Subcutaneous abdominal adipose tissue (tissue), 5 donors: ENCODE results near the gene TMEM30B.
A peak's percentile ranks its signal among the peaks of the same experiment; 100 is the strongest.

ENCODE experiments used
- H3K27ac ChIP-seq: one replicate; pipeline ENCODE4 v1.7.0; 2013; ENCODE audit warnings: low read depth, mild to moderate bottlenecking, inconsistent platforms, low read length, moderate library complexity
- H3K27me3 ChIP-seq, 5 donors: one replicate each; pipeline ENCODE4 v1.7.0; 2013; ENCODE audit warnings: low read length in 5 of 5, inconsistent platforms in 1 of 5; ENCODE audit not compliant: control insufficient read depth in 5 of 5, insufficient read depth in 4 of 5
- H3K36me3 ChIP-seq, 5 donors: one replicate each; pipeline ENCODE4 v1.7.0; 2013; ENCODE audit warnings: low read length in 5 of 5; ENCODE audit not compliant: control insufficient read depth in 5 of 5, insufficient read depth in 5 of 5
- H3K4me1 ChIP-seq, 5 donors: one replicate each; pipeline ENCODE4 v1.7.0; 2013; ENCODE audit warnings: low read length in 5 of 5, mild to moderate bottlenecking in 3 of 5, moderate library complexity in 1 of 5; ENCODE audit not compliant: control insufficient read depth in 5 of 5, insufficient read depth in 5 of 5
- H3K4me3 ChIP-seq, 5 donors: one replicate each; pipeline ENCODE4 v1.7.0; 2013; ENCODE audit warnings: low read length in 5 of 5, low read depth in 1 of 5
- H3K9ac ChIP-seq, 5 donors: one replicate each; pipeline ENCODE4 v1.7.0; 2013; ENCODE audit warnings: low read length in 5 of 5, mild to moderate bottlenecking in 4 of 5, moderate library complexity in 3 of 5
- H3K9me3 ChIP-seq, 5 donors: one replicate each; pipeline ENCODE4 v1.7.0; 2013; ENCODE audit warnings: low read length in 5 of 5; ENCODE audit not compliant: control insufficient read depth in 5 of 5
- donor health status: healthy.
- donor health status: healthy.
- donor health status: healthy.
- donor health status: healthy.
- donor health status: healthy.

The TMEM30B gene

DNA sequence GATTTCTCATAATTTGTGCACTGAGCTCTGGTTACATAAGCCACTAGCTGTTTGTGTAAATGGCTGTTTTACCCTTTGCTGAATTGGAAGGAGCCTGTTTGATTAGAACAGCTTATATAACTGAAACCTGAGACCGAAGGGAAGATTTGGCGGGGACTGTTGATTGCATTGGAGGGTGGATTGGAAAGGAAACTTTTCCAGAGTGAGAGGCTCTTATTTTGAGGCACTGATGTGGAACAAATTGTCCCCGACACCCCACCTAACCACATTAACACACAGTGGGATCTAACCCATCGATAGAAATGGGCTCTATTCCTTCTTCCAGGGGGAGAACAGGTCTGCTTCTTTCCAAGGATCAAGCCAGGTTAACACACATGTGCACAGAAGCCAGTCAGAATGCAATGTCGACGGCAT, 51.7 kb downstream of the TMEM30B start:
- Histone ChIP-seq H3K9me3 (no peaks in the 10 kb centered on the region), H3K4me3 (peak overlapping the region in 1 of 5 donors; percentile 9), H3K36me3 (no peaks in the 10 kb centered on the region), H3K9ac (no peak overlapping the region), H3K27me3 (no peaks in the 10 kb centered on the region), H3K27ac (peak overlapping the region; percentile 73), H3K4me1 (peaks cover under 1 to 44% (median 26%) of the 10 kb centered on the region in 5 donors)

DNA sequence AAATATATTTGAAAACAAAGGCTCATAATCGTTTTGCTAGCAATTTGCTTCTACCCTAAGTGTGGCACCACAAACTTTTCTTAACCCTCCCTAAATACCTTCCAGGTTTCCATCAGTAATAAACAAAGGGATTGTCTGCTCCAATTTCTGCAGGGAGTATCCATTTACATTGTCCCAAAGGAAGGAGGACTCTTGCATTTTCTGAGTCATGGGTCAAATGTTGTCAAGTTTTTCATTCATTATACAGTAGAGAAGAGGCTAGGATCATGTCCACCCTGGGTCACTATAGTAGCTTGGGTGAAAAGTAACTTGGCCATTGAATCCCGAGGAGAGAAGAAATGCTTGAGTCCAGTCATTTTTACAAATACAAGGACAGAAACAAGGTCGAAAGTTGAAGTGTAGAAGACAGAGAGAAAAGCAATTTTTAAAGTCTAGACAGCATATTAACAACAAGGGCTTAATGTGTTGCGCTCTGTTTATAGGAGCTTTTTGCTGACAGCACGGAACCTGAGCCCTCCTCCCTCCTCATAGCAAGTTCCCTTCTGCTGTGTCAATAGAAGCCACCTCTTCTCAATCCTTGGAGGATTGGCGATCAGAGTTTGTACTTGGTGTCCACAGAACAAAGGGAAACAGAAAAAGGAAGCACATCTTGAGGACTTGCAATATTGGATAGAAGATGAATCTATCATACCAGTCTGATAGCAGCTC, 53.1 kb downstream of the TMEM30B start:
- Histone ChIP-seq H3K27me3 (no peaks in the 10 kb centered on the region), H3K9me3 (no peaks in the 10 kb centered on the region), H3K9ac (peak overlapping the region in 1 of 5 donors; percentile 29), H3K4me1 (peaks cover 6 to 55% (median 38%) of the 10 kb centered on the region in 5 donors), H3K36me3 (no peaks in the 10 kb centered on the region), H3K27ac (peak overlapping the region; percentile 76), H3K4me3 (no peak overlapping the region)
